GM19463 (cell line): ENCODE data around the gene NAT16.
"Not testable (repeated sequence)": the region's sequence is repeated elsewhere in the genome, so short reads cannot be mapped to it uniquely, and the experiment has no call there.

Experiments
- ATAC-seq: cut with Tn5 transposase; IDR thresholded peaks from one replicate; pipeline ENCODE4 v1.9.1; 2021; ENCODE audit warnings: mild to moderate bottlenecking, moderate library complexity; ENCODE audit not compliant: unreplicated experiment

NAT16 gene

GRCh38 chr7:101180130-101180755, at the start of gene NAT16:
Gene NAT16, minus strand, starts transcription at chr7:101180293. Its CDS starts 5,486 bp downstream, at chr7:101174807.
- no peak for ATAC-seq

GRCh38 chr7:101226721-101227120, 46.6 kb upstream of the NAT16 start:
- no peak for ATAC-seq

GRCh38 chr7:101225650-101226049, 45.6 kb upstream of the NAT16 start:
- no peak for ATAC-seq

DNA sequence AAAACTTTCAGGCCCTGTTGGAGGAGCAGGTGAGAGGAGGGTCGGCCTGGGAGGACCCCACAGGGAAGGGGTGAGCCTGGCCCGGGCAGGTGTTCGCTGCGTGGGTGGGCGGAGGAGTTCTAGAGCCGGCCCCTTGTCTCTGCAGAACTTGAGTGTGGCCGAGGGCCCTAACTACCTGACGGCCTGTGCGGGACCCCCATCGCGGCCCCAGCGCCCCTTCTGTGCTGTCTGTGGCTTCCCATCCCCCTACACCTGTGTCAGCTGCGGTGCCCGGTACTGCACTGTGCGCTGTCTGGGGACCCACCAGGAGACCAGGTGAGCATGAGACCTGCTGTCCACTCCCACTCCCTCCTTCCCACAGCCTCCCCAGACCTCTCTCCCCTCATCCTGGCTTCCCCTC, 43.4 kb upstream of the NAT16 start:
- ATAC-seq = no peak

DNA sequence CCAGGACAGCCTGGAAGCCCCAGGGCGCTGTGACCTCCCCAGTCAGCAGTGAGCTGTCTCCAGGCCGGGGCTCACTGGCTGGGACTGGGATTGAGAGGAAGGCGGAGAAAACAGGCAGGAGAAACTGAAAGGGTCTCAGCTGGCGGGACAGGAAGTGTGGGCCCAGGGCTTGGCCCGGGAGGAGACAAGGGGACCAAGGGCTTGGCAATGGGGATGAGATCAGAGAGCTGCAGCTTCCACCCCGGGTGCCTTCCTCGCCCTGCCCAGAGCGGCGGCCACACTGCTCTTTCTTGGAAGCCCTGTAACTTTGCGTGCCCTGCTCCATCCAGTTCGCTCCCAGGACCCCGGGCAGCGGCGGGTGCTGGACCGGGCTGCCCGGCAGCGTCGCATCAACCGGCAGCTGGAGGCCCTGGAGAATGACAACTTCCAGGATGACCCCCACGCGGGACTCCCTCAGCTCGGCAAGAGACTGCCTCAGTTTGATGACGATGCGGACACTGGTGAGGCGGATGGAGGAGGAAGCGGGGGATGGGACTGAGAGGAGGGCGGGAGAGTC, 42.3 kb upstream of the NAT16 start:
- no peak for ATAC-seq

DNA sequence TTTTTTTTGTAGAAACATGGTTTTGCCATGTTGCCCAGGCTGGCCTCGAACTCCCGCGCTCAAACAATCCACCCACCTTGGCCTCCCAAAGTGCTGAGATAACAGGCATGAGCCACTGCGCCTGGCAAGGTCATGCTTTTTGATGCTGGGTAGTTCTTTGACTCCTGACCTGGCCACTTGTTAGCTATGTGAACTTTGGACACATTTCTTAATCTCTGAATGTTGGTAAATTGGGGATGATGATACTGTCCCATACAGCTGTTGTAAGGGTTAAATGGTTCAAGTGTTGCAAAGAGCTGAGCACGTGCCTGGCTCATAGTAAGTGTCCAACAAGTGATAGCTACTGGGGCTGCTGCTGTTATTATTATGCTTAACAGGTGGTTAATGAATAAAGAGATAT, 40.2 kb upstream of the NAT16 start:
- no peak for ATAC-seq

DNA sequence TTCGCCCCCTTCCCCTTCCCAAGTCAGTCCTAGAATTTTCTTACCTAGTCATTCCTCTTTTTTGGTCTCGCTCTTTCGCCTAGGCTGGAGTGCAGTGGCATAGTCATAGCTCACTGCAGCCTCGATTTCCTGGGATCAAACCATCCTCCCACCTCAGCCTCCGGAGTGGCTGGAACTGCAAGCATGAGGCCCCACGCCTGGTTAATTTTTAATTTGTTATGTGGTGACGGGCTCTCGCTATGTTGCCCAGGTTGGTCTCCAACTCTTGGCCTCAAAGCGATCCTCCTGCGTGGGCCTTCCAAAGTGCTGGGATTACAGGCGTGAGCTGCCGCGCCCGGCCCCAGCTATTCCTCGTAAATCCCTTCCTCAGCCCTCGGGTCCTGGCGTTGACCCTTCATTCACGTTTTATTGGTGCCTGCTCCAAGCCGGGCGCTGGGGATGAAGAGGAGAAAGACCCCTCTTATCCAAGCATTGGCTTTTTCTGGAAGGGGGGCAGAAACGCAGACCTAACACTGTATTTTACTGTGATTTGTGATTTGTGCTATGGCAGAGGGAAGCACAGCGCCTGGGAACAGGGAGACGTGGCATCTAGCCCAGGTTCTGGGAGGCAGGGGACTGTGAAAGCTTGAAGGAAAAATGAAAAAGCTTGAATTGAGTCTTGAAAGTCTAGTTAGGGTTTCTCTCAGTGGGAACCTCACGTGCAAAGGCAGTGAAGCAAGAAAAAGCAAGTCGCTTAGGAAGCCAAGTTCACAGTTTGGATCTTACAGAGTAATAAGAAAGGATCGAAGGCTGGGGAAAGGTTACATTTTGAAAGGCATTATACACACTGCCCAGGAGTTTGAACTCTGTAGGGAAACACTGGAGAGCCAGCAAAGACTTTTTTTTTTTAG, 38.4 kb upstream of the NAT16 start:
- peak; percentile 13 for ATAC-seq

- ATAC-seq = peak; percentile 62
Measured at GRCh38 chr7:101217388-101218235, 37.5 kb upstream of the NAT16 start, which contains the start of the genes PLOD3 and ZNHIT1. Gene PLOD3, minus strand, starts transcription at chr7:101217581. Its CDS starts 307 bp downstream, at chr7:101217274. Gene ZNHIT1, plus strand, starts transcription at chr7:101218165. Its CDS starts 31 bp downstream, at chr7:101218196.

DNA sequence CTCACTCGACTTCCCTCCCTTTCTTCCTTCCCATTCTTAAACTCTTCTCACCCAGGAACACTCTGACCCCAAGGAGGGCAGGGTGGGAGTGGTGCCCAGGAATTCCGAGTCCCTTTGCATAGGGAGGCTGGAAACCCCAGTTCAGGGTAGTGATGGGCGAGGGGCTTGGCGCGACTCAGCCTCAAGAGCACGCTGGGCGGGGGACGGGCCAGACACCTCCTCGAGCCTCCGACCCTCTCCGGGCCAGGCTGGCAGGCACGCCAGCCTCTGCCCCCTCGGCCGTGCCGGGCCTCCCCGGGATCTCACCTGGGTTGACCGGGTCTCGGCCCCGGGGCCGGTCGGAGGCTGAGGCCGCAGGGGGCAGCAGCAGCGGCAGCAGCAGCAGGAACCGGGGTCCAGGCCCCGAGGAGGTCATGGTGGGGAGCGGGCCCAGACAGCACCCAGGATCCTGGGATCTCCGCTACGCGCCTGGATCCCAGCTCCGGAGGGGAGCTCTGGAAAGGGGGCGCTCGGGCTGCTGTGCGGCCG, 36.8 kb upstream of the NAT16 start:
- peak; percentile 23 for ATAC-seq

DNA sequence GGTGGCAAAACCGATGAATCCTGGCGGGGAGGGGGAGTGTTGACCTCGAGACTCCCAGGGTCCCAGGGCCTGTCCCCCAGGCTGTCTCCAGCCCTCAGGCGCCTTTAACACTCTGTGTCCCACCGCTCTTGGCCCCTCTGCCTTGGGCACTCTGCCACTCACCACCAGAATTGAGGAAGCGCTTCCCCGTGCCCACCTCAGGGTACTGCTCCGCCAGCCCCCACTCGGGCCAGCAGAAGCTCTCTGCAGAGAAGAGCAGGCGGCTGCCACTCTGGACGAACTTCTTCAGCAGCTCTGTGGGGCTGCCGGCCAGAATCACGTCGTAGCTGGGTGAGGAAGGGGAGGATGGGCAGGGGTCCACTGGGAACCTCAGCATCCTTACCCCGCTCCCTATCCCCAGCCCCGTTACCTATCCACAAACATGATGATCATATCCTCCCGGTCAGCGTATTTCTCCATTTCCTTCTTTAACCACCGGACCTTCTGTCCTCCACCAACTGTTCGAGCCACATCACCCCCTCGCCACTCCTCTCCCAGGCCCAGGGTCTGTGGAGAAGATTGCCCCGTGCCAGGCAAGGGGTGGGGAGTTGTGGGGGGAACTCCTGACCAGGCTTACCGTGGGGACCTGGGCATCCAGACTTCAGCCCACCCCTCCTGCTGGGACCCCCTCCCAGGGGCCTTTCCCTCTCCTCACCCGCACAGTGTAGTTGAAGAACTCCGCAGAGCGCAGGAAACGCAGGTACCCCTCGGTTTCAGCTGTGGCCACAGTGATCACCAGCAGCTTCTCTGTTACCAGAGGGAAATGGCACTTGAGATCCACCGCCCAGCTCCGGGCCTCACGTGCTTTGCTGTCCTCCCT, 36.1 kb upstream of the NAT16 start:
- no peak for ATAC-seq

DNA sequence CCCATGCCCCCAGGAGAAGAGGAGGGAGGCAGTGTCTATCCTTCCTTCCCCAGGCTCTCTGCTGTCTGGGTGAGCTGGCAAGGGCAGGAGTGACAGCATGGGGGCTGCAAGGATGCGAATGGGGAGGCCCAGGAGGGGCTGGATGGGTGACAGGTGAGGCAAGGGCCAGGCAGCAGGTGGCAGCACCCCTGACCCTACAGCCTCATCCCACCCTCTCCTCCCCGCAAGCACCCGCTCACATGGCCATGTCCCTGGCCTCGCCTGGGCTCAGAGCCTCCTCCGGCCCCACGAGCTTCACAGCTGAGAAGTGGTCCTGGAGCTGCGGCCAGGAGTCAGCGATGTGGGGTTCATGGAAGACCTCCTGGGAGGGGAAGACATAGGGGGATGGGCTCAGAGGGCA, 31.9 kb upstream of the NAT16 start:
- ATAC-seq = no peak

GRCh38 chr7:101211501-101211900, 31.4 kb upstream of the NAT16 start:
- ATAC-seq = no peak

DNA sequence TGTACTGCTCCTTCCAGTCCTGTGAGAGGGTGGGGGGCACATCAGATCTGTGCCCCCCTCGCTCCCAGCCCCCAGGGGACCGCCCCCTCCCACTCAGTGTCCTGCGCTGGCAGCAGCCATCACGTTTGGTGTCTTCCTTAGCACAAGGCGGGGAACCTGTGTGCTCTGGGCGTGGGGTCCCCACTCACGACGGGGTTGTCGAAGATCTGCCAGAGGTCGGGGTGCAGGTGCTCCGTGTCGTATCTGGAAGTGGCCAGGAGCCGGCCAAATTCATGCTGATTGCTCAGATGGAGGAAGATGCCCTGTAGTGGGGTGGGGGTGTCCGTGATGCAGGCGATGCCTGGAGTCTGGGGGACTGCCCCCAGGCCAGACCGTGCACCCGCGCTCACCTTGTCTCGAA, 30.1 kb upstream of the NAT16 start:
- ATAC-seq = no peak

- no peak for ATAC-seq
Measured at GRCh38 chr7:101208794-101209193, 28.7 kb upstream of the NAT16 start.

GRCh38 chr7:101207459-101207858, 27.4 kb upstream of the NAT16 start:
- no peak for ATAC-seq

GRCh38 chr7:101206665-101207042, 26.6 kb upstream of the NAT16 start:
- no peak for ATAC-seq

- no peak for ATAC-seq
Measured at GRCh38 chr7:101205901-101206664, 26.0 kb upstream of the NAT16 start.

DNA sequence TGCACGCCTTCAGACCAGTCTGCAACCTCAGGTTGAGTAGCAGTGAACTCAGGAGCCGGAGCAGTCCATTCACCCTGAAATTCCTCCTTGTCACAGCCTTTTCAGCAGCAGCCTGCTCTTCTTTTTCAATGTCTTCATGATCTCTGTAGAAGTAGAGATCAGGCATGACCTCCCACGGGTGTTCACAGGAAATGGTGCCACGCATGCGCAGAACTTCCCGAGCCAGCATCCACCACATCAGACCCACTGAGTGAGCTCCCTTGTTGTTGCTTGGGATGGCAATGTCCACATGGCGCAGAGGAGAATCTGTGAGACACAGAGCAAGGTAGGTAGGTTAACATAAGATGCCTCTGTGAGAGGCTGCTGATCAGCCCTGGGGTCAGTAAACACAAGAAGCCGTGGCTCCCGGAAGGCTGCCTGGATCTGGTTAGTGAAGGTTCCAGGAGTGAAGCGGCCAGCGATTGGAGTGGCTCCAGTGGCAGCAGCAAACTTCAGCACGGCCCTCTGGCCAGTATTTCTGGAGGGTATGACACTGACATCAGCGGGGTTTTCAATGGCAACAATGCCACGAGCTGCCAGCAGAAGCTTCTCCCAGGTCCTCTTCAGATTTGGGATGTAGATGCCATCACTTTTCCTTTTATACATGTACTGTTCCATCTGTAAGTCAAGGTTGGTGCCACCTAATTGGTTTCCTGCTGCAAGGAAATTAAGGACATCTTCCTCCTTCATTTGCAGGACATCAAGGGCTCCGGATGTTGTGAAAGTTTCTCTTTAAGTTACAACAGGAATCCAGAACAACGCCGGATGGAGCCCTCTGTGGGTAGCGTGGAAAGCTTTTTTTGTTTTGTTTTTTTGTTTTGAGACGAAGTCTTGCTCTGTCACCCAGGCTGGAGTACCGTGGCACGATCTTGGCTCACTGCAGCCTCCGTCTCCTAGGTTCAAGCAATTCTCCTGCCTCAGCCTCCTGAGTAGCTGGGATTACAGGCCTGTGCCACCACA, 23.9 kb upstream of the NAT16 start:
- not testable (repeated sequence) for ATAC-seq
